BJ (cell line): ENCODE results near the gene EPHA1. TPM values are rescaled to one million over a fixed set of nuclear protein-coding genes. Genes with fewer than 3 reads are reported as not detected.

Experiments used
- CTCF ChIA-PET: fragments of 350-600 bp; formaldehyde crosslinking; extraction: SDS; loops from one replicate; lab custom pipeline; 2021; ENCODE audit warnings: antibody characterized with exemption, inconsistent platforms; lab: Yijun Ruan, JAX
- POLR2A ChIA-PET: fragments of 300-600 bp; sonication (Branson Sonifier 250); formaldehyde crosslinking; extraction: SDS; loops from one replicate; lab custom pipeline; 2021; ENCODE audit warnings: antibody characterized with exemption; lab: Charles Lee
- DNase-seq: peaks from one replicate; pipeline ENCODE4 v3.0.0-alpha.2; 2011; ENCODE audit warnings: low read depth
- H3K27me3 ChIP-seq: 2 replicates; pipeline ENCODE4 v1.6.0; 2011; ENCODE audit warnings: low read length; ENCODE audit not compliant: control insufficient read depth, insufficient read depth
- H3K36me3 ChIP-seq: 2 replicates; pipeline ENCODE4 v1.5.1; 2011; ENCODE audit warnings: low read length; ENCODE audit not compliant: control insufficient read depth, insufficient read depth
- H3K4me3 ChIP-seq: 2 replicates; pipeline ENCODE4 v1.5.1; 2011; ENCODE audit warnings: low read depth, mild to moderate bottlenecking, control low read depth, low read length
- polyA plus RNA-seq: library from polyadenylated mRNA; depleted of rRNA; stranded (reverse); fragments of >200 nt; gene quantifications from 2 replicates; pipeline ENCODE4 v1.2.3, GENCODE V29; 2011
- TF ChIP-seq, protein P1 (sequence below): IDR thresholded peaks from 2 replicates; pipeline ENCODE4 v1.5.1; 2011; ENCODE audit warnings: low read depth, mild to moderate bottlenecking, control low read depth, inconsistent platforms, low read length, moderate library complexity; ENCODE audit not compliant: insufficient read depth

EPHA1 gene
- polyA plus RNA-seq, 1 experiment = 0.05 TPM

GRCh38 chr7:143389316-143390103 lies 19.1 kb downstream of the EPHA1 start:
- CTCF ChIA-PET = interaction anchor here (1.6 to 1.8 kb wide), 2 partner anchors 27 to 149 kb away, joined by 3 to 4 read pairs; no protein-coding TSS in a partner anchor
- no peak for DNase-seq
- peaks cover 49% of the 10 kb centered on the region for H3K36me3 ChIP-seq
- TF ChIP-seq, protein P1, sequence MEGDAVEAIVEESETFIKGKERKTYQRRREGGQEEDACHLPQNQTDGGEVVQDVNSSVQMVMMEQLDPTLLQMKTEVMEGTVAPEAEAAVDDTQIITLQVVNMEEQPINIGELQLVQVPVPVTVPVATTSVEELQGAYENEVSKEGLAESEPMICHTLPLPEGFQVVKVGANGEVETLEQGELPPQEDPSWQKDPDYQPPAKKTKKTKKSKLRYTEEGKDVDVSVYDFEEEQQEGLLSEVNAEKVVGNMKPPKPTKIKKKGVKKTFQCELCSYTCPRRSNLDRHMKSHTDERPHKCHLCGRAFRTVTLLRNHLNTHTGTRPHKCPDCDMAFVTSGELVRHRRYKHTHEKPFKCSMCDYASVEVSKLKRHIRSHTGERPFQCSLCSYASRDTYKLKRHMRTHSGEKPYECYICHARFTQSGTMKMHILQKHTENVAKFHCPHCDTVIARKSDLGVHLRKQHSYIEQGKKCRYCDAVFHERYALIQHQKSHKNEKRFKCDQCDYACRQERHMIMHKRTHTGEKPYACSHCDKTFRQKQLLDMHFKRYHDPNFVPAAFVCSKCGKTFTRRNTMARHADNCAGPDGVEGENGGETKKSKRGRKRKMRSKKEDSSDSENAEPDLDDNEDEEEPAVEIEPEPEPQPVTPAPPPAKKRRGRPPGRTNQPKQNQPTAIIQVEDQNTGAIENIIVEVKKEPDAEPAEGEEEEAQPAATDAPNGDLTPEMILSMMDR = 0 out of 2 replicates have a peak, but pooled peaks have one; percentile 8
- H3K27me3 ChIP-seq = no peaks in the 10 kb centered on the region
- POLR2A ChIA-PET = no interaction called here
- H3K4me3 ChIP-seq = no peak overlapping the region

GRCh38 chr7:143388491-143389101 lies 20.1 kb downstream of the EPHA1 start:
- CTCF ChIA-PET = interaction anchor here (0.7 to 1.8 kb wide), 4 partner anchors 20 to 148 kb away, joined by 3 to 4 read pairs (median 3); partner anchors contain the start of gene EPHA1
- no peaks in the 10 kb centered on the region for H3K27me3 ChIP-seq
- H3K36me3 ChIP-seq = peaks cover 51% of the 10 kb centered on the region
- POLR2A ChIA-PET = no interaction called here
- no peak overlapping the region for H3K4me3 ChIP-seq
- TF ChIP-seq, protein P1 = no peak
- DNase-seq = no peak

- Histone ChIP-seq H3K36me3 (peaks cover 55% of the 10 kb centered on the region), H3K4me3 (no peak overlapping the region), H3K27me3 (no peaks in the 10 kb centered on the region)
- CTCF ChIA-PET = interaction anchor here (0.7 to 1.8 kb wide), 4 partner anchors 21 to 147 kb away, joined by 3 to 4 read pairs (median 3); partner anchors contain the start of gene EPHA1
- DNase-seq = no peak
- POLR2A ChIA-PET = no interaction called here
- TF ChIP-seq, protein P1 = no peak
Observed at GRCh38 chr7:143388051-143388450, 20.6 kb downstream of the EPHA1 start.

DNA sequence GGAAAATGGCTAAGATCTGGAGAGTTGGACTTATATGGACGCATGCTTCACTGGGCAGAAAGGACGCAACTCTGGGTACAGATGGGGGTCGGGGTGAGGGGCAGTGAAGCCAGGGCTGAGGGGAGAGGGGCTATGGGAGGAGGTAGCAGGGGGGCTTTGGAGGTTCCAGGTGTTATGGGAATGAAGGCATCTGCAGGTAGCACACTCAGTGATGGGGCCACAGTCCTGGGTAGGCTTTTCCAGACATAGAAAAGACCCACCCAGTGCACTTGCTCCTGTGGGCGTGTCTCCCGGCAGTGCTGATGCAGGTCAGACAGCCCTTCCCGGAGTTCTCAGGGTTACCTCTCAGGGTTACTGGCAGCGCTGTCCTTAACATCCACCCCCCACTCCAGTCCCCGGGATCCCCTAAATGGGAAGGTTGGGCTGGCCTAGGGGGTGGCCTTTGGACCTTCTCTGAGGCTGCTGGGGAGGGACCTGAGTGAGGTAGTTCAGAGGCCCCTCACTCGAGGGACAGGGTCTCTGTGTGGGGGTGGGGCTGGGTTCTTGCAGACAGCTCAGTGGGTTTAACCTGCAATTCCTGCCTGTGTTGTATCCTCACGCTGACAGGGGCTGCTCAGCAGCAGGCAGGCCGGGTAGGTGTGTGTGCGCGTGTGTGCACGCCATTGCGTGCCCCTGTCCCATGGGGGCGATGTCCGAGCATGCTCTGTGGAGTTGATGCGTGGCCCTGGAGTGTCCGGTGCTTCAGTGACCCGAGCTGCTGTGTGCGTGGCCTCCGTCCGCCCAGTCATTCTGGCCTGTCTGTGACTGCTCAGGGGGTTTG lies 21.3 kb downstream of the EPHA1 start:
- CTCF ChIA-PET = interaction anchor here (0.7 to 1.8 kb wide), 3 partner anchors 21 to 98 kb away, joined by 3 to 4 read pairs (median 3); partner anchors contain the start of gene EPHA1

More for the DNA sequence above, 21.3 kb downstream of the EPHA1 start:
- DNase-seq = no peak
- Histone ChIP-seq H3K36me3 (peaks cover 58% of the 10 kb centered on the region), H3K27me3 (no peaks in the 10 kb centered on the region), H3K4me3 (no peak overlapping the region)
- POLR2A ChIA-PET = no interaction called here
- TF ChIP-seq, protein P1 = 0 out of 2 replicates have a peak, but pooled peaks have one; percentile 20
